BJ (cell line): Measurements from ENCODE around the gene GJB3. TPM values are rescaled to one million over a fixed set of nuclear protein-coding genes. Genes with fewer than 3 reads are reported as not detected.

Source experiments
- CTCF ChIA-PET: fragments of 350-600 bp; formaldehyde crosslinking; extraction: SDS; loops from one replicate; lab custom pipeline; 2021; ENCODE audit warnings: antibody characterized with exemption, inconsistent platforms; lab: Yijun Ruan, JAX
- POLR2A ChIA-PET: fragments of 300-600 bp; sonication (Branson Sonifier 250); formaldehyde crosslinking; extraction: SDS; loops from one replicate; lab custom pipeline; 2021; ENCODE audit warnings: antibody characterized with exemption; lab: Charles Lee
- DNase-seq: peaks from one replicate; pipeline ENCODE4 v3.0.0-alpha.2; 2011; ENCODE audit warnings: low read depth
- H3K27me3 ChIP-seq: 2 replicates; pipeline ENCODE4 v1.6.0; 2011; ENCODE audit warnings: low read length; ENCODE audit not compliant: control insufficient read depth, insufficient read depth
- H3K36me3 ChIP-seq: 2 replicates; pipeline ENCODE4 v1.5.1; 2011; ENCODE audit warnings: low read length; ENCODE audit not compliant: control insufficient read depth, insufficient read depth
- H3K4me3 ChIP-seq: 2 replicates; pipeline ENCODE4 v1.5.1; 2011; ENCODE audit warnings: low read depth, mild to moderate bottlenecking, control low read depth, low read length
- CTCF ChIP-seq: IDR thresholded peaks from 2 replicates; pipeline ENCODE4 v1.5.1; 2011; ENCODE audit warnings: low read depth, mild to moderate bottlenecking, control low read depth, inconsistent platforms, low read length, moderate library complexity; ENCODE audit not compliant: insufficient read depth
- polyA plus RNA-seq: library from polyadenylated mRNA; depleted of rRNA; stranded (reverse); fragments of >200 nt; gene quantifications from 2 replicates; pipeline ENCODE4 v1.2.3, GENCODE V29; 2011

The GJB3 gene
- polyA plus RNA-seq, 1 experiment = not detected

DNA sequence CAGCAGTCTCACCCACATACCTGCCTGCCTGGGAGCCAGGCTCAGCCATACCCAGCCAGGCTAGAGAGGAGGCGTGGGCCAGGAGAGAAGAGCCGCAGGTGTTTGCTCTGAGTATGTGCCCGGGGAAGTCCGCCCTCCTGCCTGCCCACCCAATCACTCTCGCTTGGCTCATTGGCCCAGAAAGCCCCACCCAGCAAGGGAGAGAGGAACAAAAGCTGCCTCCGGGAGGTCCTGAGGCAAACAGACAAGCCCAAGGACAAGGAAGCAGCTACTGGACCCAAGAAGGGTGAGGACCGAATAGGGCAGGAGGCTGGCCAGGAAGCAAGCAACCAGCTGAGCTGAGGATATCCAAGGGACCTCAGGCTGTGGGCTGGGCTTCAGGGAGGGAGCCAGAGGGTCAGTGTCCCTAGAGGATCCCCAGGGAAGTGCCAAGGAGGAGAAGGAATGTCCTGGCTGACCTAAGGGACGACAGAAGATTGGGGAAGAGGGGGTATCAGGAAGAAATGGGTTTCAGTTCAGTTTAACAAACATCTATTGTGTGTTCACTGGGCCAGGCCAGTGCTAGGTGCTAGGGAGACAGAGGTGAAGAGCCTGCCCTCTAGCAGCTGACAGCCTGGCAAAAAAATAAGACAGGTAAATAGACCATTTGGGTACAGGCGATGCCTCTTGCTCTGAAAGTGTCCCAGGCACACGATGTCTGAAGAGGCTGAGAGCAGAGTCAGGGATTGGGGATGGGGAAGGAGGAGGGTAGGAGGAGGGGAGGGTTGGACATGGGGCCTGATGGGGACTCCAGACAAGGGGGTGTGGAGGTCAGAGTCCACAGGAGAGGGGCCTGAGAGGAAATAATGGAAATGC is 21.3 kb upstream of the GJB3 start, which contains the start of gene GJB4:
GJB4 (plus strand) TSS at position 238 of the 855 bp plus-strand sequence. CDS start 1,515 bp downstream, outside the sequence.
- POLR2A ChIA-PET = no interaction called here

DNA sequence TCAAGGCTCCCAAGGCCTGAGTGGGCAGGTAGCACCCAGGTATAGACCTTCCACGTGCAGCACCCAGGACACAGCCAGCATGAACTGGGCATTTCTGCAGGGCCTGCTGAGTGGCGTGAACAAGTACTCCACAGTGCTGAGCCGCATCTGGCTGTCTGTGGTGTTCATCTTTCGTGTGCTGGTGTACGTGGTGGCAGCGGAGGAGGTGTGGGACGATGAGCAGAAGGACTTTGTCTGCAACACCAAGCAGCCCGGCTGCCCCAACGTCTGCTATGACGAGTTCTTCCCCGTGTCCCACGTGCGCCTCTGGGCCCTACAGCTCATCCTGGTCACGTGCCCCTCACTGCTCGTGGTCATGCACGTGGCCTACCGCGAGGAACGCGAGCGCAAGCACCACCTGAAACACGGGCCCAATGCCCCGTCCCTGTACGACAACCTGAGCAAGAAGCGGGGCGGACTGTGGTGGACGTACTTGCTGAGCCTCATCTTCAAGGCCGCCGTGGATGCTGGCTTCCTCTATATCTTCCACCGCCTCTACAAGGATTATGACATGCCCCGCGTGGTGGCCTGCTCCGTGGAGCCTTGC is 19.7 kb upstream of the GJB3 start:
- CTCF ChIA-PET = interaction anchor here (1.2 kb wide), 1 partner anchor 105 kb away, joined by 3 read pairs; no protein-coding TSS in a partner anchor
- POLR2A ChIA-PET = no interaction called here

More for the DNA sequence above, 21.3 kb upstream of the GJB3 start, which contains the start of gene GJB4:
- DNase-seq = no peak
- Histone ChIP-seq H3K36me3 (no peaks in the 10 kb centered on the region), H3K4me3 (no peak within 1 kb of the TSS), H3K27me3 (no peaks in the 10 kb centered on the region; the same call in 1 of the 2 replicates)
- no peak for TF ChIP-seq CTCF
- CTCF ChIA-PET = interaction anchor here (3.7 kb wide), 1 partner anchor 16 kb away, joined by 19 read pairs; no protein-coding TSS in a partner anchor

DNA sequence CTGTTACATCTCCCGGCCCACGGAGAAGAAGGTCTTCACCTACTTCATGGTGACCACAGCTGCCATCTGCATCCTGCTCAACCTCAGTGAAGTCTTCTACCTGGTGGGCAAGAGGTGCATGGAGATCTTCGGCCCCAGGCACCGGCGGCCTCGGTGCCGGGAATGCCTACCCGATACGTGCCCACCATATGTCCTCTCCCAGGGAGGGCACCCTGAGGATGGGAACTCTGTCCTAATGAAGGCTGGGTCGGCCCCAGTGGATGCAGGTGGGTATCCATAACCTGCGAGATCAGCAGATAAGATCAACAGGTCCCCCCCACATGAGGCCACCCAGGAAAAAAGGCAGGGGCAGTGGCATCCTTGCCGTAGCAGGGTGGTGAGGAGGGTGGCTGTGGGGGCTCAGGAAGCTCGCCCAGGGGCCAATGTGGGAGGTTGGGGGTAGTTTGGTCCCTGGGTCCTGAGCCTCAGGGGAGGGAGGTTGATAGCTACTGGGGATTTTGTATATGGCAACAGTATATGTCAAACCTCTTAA is 19.2 kb upstream of the GJB3 start:
- CTCF ChIA-PET = interaction anchor here (1.2 kb wide), 1 partner anchor 104 kb away, joined by 3 read pairs; no protein-coding TSS in a partner anchor

More for the DNA sequence above, 19.7 kb upstream of the GJB3 start:
- Histone ChIP-seq H3K4me3 (no peak overlapping the region), H3K27me3 (no peaks in the 10 kb centered on the region; the same call in 1 of the 2 replicates), H3K36me3 (no peaks in the 10 kb centered on the region)
- no peak for TF ChIP-seq CTCF
- DNase-seq = no peak

GRCh38 chr1:34762474-34763141 is 18.4 kb upstream of the GJB3 start:
- no peak for TF ChIP-seq CTCF
- POLR2A ChIA-PET = no interaction called here
- no peak for DNase-seq
- CTCF ChIA-PET = interaction anchor here (1.2 kb wide), 1 partner anchor 104 kb away, joined by 3 read pairs; no protein-coding TSS in a partner anchor
- Histone ChIP-seq H3K27me3 (no peaks in the 10 kb centered on the region; the same call in none of the 2 replicates), H3K4me3 (no peak overlapping the region), H3K36me3 (no peaks in the 10 kb centered on the region)

More for the DNA sequence above, 19.2 kb upstream of the GJB3 start:
- no peak overlapping the region for H3K4me3 ChIP-seq
- TF ChIP-seq CTCF = no peak
- no peaks in the 10 kb centered on the region; the same call in none of the 2 replicates for H3K27me3 ChIP-seq
- no peaks in the 10 kb centered on the region for H3K36me3 ChIP-seq
- POLR2A ChIA-PET = no interaction called here
- no peak for DNase-seq
